Activated CD4-positive, alpha-beta T cell treated with anti-CD3 and anti-CD28 coated beads, Interleukin-2, amount 10 ng/mL, durations not matched to agents 7 days and 5 days (primary cell): ENCODE results near the gene RAB21. TPM values are rescaled to one million over a fixed set of nuclear protein-coding genes. Genes with fewer than 3 reads are reported as not detected.
"Not testable (repeated sequence)": the region's sequence is repeated elsewhere in the genome, so short reads cannot be mapped to it uniquely, and the experiment has no call there.

Experiments used
- CTCF ChIA-PET: fragments of 350-600 bp; sonication (Branson Sonifier 250); formaldehyde crosslinking; loops from one replicate; lab custom pipeline; 2021; ENCODE audit warnings: antibody characterized with exemption; lab: Charles Lee
- POLR2A ChIA-PET: fragments of 350-600 bp; sonication (Branson Sonifier 250); formaldehyde crosslinking; loops from one replicate; lab custom pipeline; 2021; ENCODE audit warnings: antibody characterized with exemption; lab: Charles Lee
- DNase-seq: peaks from one replicate; pipeline ENCODE4 v3.0.0-alpha.2; 2020
- H3K27ac Mint-ChIP-seq: one replicate; pipeline ENCODE4 v1.8.0; 2021; ENCODE audit warnings: mild to moderate bottlenecking, moderate library complexity, mixed read lengths
- H3K27me3 Mint-ChIP-seq: one replicate; pipeline ENCODE4 v1.8.0; 2021; ENCODE audit warnings: mixed read lengths
- H3K36me3 Mint-ChIP-seq: one replicate; pipeline ENCODE4 v1.8.0; 2021; ENCODE audit warnings: low read depth, mixed read lengths
- H3K4me1 Mint-ChIP-seq: one replicate; pipeline ENCODE4 v1.8.0; 2021; ENCODE audit warnings: mixed read lengths
- H3K4me3 Mint-ChIP-seq: one replicate; pipeline ENCODE4 v1.8.0; 2021; ENCODE audit warnings: mild to moderate bottlenecking, moderate library complexity, mixed read lengths
- H3K9me3 Mint-ChIP-seq: one replicate; pipeline ENCODE4 v1.8.0; 2021; ENCODE audit warnings: mixed read lengths
- total RNA-seq, 2 experiments: library from RNA; stranded (reverse); gene quantifications; one replicate each; pipeline ENCODE4 v1.2.3, GENCODE V29; 2021

RAB21 gene
- total RNA-seq, 2 experiments from 2014 or later = 65.5 to 81.7 TPM

DNA sequence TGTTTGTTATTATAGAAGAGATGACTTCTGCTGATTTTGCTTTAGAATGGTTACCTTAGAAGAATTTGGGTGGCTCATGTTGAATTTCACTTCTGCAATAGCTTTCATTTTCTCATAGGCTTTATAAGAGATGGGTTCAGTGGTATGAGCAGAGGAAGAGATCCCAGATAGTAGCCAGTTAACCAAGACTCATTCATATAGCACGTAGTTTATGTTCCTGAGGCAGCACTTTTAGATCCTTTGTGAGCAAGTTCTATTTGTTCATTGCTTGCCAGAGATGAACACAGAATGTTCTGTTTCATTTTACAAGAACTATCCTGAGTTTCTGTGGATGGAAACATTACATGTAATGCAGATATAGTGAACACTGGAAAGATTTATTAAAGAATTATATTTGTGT lies 32.2 kb downstream of the RAB21 start:
- no peaks in the 10 kb centered on the region for H3K9me3 Mint-ChIP-seq
- peaks cover 11% of the 10 kb centered on the region for H3K4me1 Mint-ChIP-seq
- CTCF ChIA-PET = no interaction called here
- peaks cover 39% of the 10 kb centered on the region for H3K36me3 Mint-ChIP-seq
- H3K4me3 Mint-ChIP-seq = no peak overlapping the region
- DNase-seq = no peak
- H3K27ac Mint-ChIP-seq = no peak overlapping the region
- H3K27me3 Mint-ChIP-seq = no peaks in the 10 kb centered on the region
- POLR2A ChIA-PET = no interaction called here

GRCh38 chr12:71787580-71787979 lies 32.9 kb downstream of the RAB21 start:
- no peak overlapping the region for H3K27ac Mint-ChIP-seq
- H3K9me3 Mint-ChIP-seq = no peaks in the 10 kb centered on the region
- H3K27me3 Mint-ChIP-seq = no peaks in the 10 kb centered on the region
- DNase-seq = no peak
- ChIA-PET POLR2A (no interaction called here), CTCF (interaction anchor here (0.8 kb wide), 1 partner anchor 30 kb away, joined by 3 read pairs; no protein-coding TSS in a partner anchor)
- peaks cover 11% of the 10 kb centered on the region for H3K4me1 Mint-ChIP-seq
- H3K36me3 Mint-ChIP-seq = peaks cover 39% of the 10 kb centered on the region
- H3K4me3 Mint-ChIP-seq = no peak overlapping the region

- peaks cover 11% of the 10 kb centered on the region for H3K4me1 Mint-ChIP-seq
- H3K27ac Mint-ChIP-seq = no peak overlapping the region
- H3K36me3 Mint-ChIP-seq = peaks cover 29% of the 10 kb centered on the region
- no peak for DNase-seq
- POLR2A ChIA-PET = no interaction called here
- no peaks in the 10 kb centered on the region for H3K9me3 Mint-ChIP-seq
- H3K27me3 Mint-ChIP-seq = no peaks in the 10 kb centered on the region
- CTCF ChIA-PET = no interaction called here
- H3K4me3 Mint-ChIP-seq = no peak overlapping the region
Observed at GRCh38 chr12:71790331-71790730, 35.7 kb downstream of the RAB21 start.

DNA sequence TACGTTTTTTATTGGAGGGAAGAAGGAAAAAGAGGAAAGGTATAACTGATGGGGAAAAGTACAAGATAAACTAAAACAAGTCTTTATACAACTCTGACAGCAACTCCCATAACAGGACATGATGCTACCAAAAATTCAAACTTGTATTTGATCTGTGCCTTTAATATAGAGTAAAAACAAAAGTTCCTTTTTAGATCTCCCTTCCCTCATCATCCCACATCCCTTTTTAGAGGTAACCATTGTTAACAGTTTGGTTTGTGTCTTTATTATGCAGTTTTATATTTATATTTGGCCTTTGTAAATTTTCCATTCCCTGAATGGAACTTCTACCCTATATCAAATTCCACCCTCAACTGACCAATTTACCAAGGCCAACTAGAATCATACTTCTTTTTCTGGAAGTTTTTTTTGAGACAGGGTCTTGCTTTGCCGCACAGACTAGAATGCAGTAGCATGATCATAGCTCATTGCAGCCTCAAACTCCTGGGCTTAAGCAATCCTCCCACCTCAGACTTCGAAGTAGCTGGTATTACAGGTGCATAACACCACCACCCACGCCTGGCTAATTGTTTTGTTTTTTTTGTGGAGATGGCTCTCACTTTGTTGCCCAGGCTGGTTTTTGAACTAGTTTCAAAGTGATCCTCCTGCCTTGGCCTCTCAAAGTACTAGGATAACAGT lies 36.9 kb downstream of the RAB21 start:
- no peak overlapping the region for H3K27ac Mint-ChIP-seq
- ChIA-PET POLR2A (no interaction called here), CTCF (interaction anchor here (1.2 kb wide), 1 partner anchor 51 kb away, joined by 3 read pairs; no protein-coding TSS in a partner anchor)
- H3K4me3 Mint-ChIP-seq = no peak overlapping the region
- H3K4me1 Mint-ChIP-seq = peaks cover 10% of the 10 kb centered on the region
- no peaks in the 10 kb centered on the region for H3K27me3 Mint-ChIP-seq
- peaks cover 24% of the 10 kb centered on the region for H3K36me3 Mint-ChIP-seq
- no peak for DNase-seq
- H3K9me3 Mint-ChIP-seq = no peaks in the 10 kb centered on the region

GRCh38 chr12:71792599-71792998 lies 37.9 kb downstream of the RAB21 start:
- H3K9me3 Mint-ChIP-seq = no peaks in the 10 kb centered on the region

GRCh38 chr12:71795901-71796300 lies 41.2 kb downstream of the RAB21 start:
- Mint-ChIP-seq H3K36me3 (peaks cover 4% of the 10 kb centered on the region), H3K4me3 (no peak overlapping the region), H3K27me3 (no peaks in the 10 kb centered on the region), H3K9me3 (no peaks in the 10 kb centered on the region), H3K4me1 (no peaks in the 10 kb centered on the region), H3K27ac (no peak overlapping the region)
- ChIA-PET POLR2A (no interaction called here), CTCF (no interaction called here)
- DNase-seq = no peak

More at GRCh38 chr12:71792599-71792998, 37.9 kb downstream of the RAB21 start:
- Mint-ChIP-seq H3K4me1 (peaks cover 2% of the 10 kb centered on the region), H3K36me3 (peaks cover 17% of the 10 kb centered on the region), H3K4me3 (no peak overlapping the region), H3K27me3 (no peaks in the 10 kb centered on the region), H3K27ac (no peak overlapping the region)
- DNase-seq = no peak
- ChIA-PET POLR2A (no interaction called here), CTCF (interaction anchor here (1.2 kb wide), 1 partner anchor 50 kb away, joined by 3 read pairs; no protein-coding TSS in a partner anchor)

DNA sequence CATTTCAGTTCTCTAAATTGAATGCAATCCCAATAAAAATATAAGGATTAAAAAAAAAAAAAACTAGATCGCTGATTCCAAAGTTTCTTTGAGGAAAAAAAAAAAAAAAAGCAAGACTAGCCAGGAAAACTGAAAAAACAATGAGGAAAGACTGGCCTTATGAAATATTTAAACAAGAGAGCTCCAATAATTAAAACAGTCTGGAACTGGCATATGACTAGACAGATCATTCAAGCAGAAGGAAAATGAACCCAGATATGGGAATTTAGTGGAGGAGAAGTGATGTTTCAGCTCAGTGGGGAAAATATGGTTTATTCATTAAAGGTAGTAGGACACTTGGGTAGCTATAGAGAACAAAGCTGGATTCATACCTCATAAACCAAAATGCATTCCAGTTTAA lies 42.9 kb downstream of the RAB21 start:
- H3K4me3 Mint-ChIP-seq = no peak overlapping the region
- no peaks in the 10 kb centered on the region for H3K9me3 Mint-ChIP-seq
- H3K4me1 Mint-ChIP-seq = no peaks in the 10 kb centered on the region
- no peak overlapping the region for H3K27ac Mint-ChIP-seq
- H3K36me3 Mint-ChIP-seq = no peaks in the 10 kb centered on the region
- no peak for DNase-seq
- CTCF ChIA-PET = no interaction called here
- no peaks in the 10 kb centered on the region for H3K27me3 Mint-ChIP-seq
- POLR2A ChIA-PET = no interaction called here

DNA sequence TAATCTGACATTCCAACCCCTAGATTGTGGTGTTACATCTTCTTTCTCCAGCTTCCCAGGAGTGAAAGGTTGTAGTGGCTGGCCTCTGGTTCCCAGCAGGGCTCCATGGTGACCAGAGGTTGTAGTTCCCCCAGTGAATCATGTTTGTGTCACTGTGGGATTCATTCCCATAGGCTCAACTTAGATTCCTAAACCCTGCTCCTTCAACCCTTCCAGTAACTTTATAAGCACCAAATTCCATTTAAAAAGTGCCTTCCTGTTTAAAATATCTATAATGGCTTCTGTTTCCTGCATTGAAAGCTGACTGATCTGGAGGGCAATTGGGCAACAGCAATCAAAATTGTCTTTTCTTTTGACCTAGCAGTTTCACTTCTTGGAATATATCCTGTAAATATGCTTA lies 44.4 kb downstream of the RAB21 start:
- CTCF ChIA-PET = no interaction called here
- no peaks in the 10 kb centered on the region for H3K36me3 Mint-ChIP-seq

GRCh38 chr12:71800177-71800576 lies 45.5 kb downstream of the RAB21 start:
- Mint-ChIP-seq H3K27ac (no peak overlapping the region), H3K4me1 (no peaks in the 10 kb centered on the region), H3K9me3 (no peaks in the 10 kb centered on the region), H3K36me3 (no peaks in the 10 kb centered on the region), H3K27me3 (peaks cover 7% of the 10 kb centered on the region), H3K4me3 (no peak overlapping the region)
- ChIA-PET POLR2A (no interaction called here), CTCF (no interaction called here)
- no peak for DNase-seq

More for the DNA sequence above, 44.4 kb downstream of the RAB21 start:
- Mint-ChIP-seq H3K27ac (no peak overlapping the region), H3K27me3 (peaks cover 3% of the 10 kb centered on the region), H3K9me3 (no peaks in the 10 kb centered on the region), H3K4me3 (no peak overlapping the region), H3K4me1 (no peaks in the 10 kb centered on the region)
- POLR2A ChIA-PET = no interaction called here
- DNase-seq = no peak

GRCh38 chr12:71804505-71804904 lies 49.8 kb downstream of the RAB21 start:
- Mint-ChIP-seq H3K4me3 (no peak overlapping the region), H3K27me3 (peaks cover 20% of the 10 kb centered on the region), H3K4me1 (no peaks in the 10 kb centered on the region), H3K36me3 (no peaks in the 10 kb centered on the region), H3K9me3 (no peaks in the 10 kb centered on the region), H3K27ac (no peak overlapping the region)
- CTCF ChIA-PET = no interaction called here
- POLR2A ChIA-PET = no interaction called here
- no peak for DNase-seq

DNA sequence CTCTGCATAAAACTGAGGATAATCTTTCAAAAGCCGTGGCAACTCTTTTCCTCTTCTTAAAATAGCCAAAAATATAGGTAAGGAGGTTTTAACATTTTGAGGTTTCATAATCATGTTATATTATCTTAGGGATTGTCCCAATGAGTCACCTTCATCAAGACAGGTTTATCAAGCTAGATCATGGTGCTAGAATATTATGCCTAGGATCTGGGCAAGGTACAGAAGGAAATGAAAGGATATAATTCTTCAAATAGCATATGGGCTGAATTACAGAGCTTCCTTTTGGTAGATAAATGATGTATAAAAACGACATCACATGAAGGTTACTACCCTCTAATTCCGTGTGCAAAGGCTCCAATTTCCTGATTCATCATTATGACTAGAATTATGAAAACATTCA lies 56.3 kb downstream of the RAB21 start:
- Mint-ChIP-seq H3K9me3 (no peaks in the 10 kb centered on the region), H3K27ac (no peak overlapping the region), H3K36me3 (no peaks in the 10 kb centered on the region), H3K4me1 (no peaks in the 10 kb centered on the region), H3K27me3 (peaks cover 25% of the 10 kb centered on the region), H3K4me3 (no peak overlapping the region)
- no peak for DNase-seq
- CTCF ChIA-PET = no interaction called here
- POLR2A ChIA-PET = no interaction called here

DNA sequence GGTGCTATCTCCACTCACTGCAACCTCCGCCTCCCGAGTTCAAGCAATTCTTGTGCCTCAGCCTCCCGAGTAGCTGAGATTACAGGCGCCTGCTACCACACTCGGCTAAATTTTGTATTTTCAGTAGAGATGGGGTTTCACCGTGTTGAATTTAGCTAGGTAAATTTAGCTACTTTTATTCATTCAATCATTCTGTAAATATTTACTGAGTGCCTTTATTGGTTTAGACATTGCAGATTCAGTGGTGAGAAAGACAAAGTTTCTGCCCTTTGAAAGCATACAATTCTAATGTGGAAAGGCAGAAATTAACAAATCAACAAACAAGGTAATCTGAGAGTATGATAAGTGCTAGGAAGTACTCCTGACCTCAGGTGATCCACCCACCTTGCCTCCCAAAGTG lies 60.6 kb downstream of the RAB21 start:
- H3K27ac Mint-ChIP-seq, H3K4me3 Mint-ChIP-seq, H3K36me3 Mint-ChIP-seq, CTCF ChIA-PET, POLR2A ChIA-PET, H3K4me1 Mint-ChIP-seq, H3K9me3 Mint-ChIP-seq, DNase-seq: not testable (repeated sequence)
- peaks cover 16% of the 10 kb centered on the region for H3K27me3 Mint-ChIP-seq

DNA sequence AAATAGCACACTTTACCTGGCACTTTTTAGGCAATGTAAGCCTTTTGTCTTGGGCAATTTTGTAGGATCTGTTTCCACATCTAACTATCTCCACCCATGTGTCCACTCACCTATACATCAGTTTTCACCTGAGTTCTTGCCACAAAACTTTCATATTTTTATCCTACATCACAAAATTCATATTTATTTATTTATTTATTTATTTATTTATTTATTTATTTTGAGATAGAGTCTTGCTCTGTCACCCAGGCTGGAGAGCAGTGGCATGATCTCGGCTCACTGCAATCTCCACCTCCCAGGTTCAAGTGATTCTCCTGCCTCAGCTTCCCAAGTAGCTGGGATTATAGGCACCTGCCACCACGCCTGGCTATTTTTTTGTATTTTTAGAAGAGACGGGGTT lies 67.4 kb downstream of the RAB21 start:
- H3K4me1 Mint-ChIP-seq, DNase-seq, H3K27ac Mint-ChIP-seq, H3K27me3 Mint-ChIP-seq, H3K4me3 Mint-ChIP-seq, CTCF ChIA-PET, H3K36me3 Mint-ChIP-seq, H3K9me3 Mint-ChIP-seq, POLR2A ChIA-PET: not testable (repeated sequence)

DNA sequence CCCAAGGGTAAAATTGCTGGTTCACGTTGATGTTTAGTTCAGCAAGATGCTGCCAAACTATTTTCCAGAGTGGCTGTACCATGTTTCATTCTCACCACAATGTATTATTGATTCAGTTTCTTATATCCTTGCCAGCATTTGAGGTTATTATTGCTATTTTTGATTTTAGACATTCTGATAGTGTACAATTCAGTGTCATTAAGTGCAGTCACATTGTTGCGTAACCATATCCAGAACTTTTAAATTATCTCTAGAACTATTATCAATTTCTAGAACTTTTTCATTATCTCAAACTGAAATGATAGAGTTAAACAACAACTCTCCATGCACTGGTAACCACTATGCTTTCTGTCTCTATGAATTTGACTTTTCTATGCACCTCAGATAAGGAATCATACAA lies 74.2 kb downstream of the RAB21 start:
- no peak for DNase-seq
- ChIA-PET POLR2A (no interaction called here), CTCF (no interaction called here)
- Mint-ChIP-seq H3K27me3 (peaks cover 24% of the 10 kb centered on the region), H3K36me3 (no peaks in the 10 kb centered on the region), H3K4me1 (no peaks in the 10 kb centered on the region), H3K4me3 (no peak overlapping the region), H3K9me3 (no peaks in the 10 kb centered on the region), H3K27ac (no peak overlapping the region)
